K562 (cell line): Measurements from ENCODE around the gene SEMA5A. TPM values are rescaled to one million over a fixed set of nuclear protein-coding genes. Genes with fewer than 3 reads are reported as not detected.

Experiments
- ATAC-seq: fragments of 200-7000 bp; cut with Tn5 transposase; 3 replicates; pipeline ENCODE4 v1.9.1; 2020; ENCODE audit warnings: moderate library complexity
- BruUV-seq: library from RNA; stranded (reverse); fragments of 400-500 nt; replicated peaks from 2 replicates; lab custom pipeline; 2021; lab: Mats Ljungman, UMichigan
- CTCF ChIA-PET: fragments of 300-600 bp; formaldehyde crosslinking; extraction: SDS; loops from one replicate; lab custom pipeline; 2021; ENCODE audit warnings: low intra/inter-chr PET ratio; lab: Yijun Ruan, JAX
- POLR2A ChIA-PET: fragments of 300-600, 350-650 bp; sonication (Branson Sonifier 250); formaldehyde crosslinking; extraction: SDS; loops from one replicate; lab custom pipeline; 2021; ENCODE audit warnings: antibody characterized with exemption, inconsistent platforms; lab: Yijun Ruan, JAX
- DNase-seq, 4 experiments: peaks; one replicate each; pipeline versions ENCODE4 v3.0.0 to v3.0.0-alpha.2; 2011 to 2018; ENCODE audit warnings: low spot score in 3 of 4, mixed read lengths in 3 of 4; ENCODE audit errors: extremely low read depth in 1 of 4
- FAIRE-seq: peaks from 2 replicates; lab custom pipeline; 2011; peaks lifted over from hg19 to GRCh38; lab: Jason Lieb, UNC
- H2AFZ ChIP-seq: 2 replicates; pipeline ENCODE4 v1.6.0; 2011; ENCODE audit warnings: low read depth, low read length, control low read depth, inconsistent platforms
- H3K27ac ChIP-seq: fragments of 200-600 bp; 3 replicates; pipeline ENCODE4 v1.8.0; 2011; ENCODE audit warnings: low read depth, mild to moderate bottlenecking, control low read depth, inconsistent platforms, low read length, moderate library complexity, mixed read lengths; ENCODE audit errors: extremely low read depth
- H3K27me3 ChIP-seq, 2 experiments: fragments of 300-600 bp in 1 of 2; 2 replicates in 1 of 2; 3 replicates in 1 of 2; pipeline versions ENCODE4 v1.6.0 to v1.8.0; 2011; ENCODE audit warnings: inconsistent platforms in 2 of 2, low read length in 2 of 2, mild to moderate bottlenecking in 1 of 2, mixed read lengths in 1 of 2, moderate library complexity in 1 of 2; ENCODE audit not compliant: control insufficient read depth in 2 of 2, insufficient read depth in 2 of 2
- H3K36me3 ChIP-seq: fragments of 300-600 bp; 3 replicates; pipeline ENCODE4 v1.8.0; 2011; ENCODE audit warnings: mild to moderate bottlenecking, low read length, inconsistent platforms; ENCODE audit not compliant: control insufficient read depth, insufficient read depth
- H3K4me1 ChIP-seq, 2 experiments: fragments of 200-600 bp in 1 of 2; replicated peaks in 1 of 2; 2 replicates in 1 of 2; 3 replicates in 1 of 2; pipeline versions ENCODE4 v1.5.1 to v1.8.0; 2011; ENCODE audit warnings: inconsistent platforms in 2 of 2, low read length in 2 of 2, mild to moderate bottlenecking in 1 of 2, mixed read lengths in 1 of 2, moderate library complexity in 1 of 2; ENCODE audit not compliant: control insufficient read depth in 2 of 2, insufficient read depth in 2 of 2
- H3K4me2 ChIP-seq: 2 replicates; pipeline ENCODE4 v1.6.1; 2011; ENCODE audit warnings: low read length, control low read depth, inconsistent platforms, mixed read lengths; ENCODE audit not compliant: insufficient read depth
- H3K4me3 ChIP-seq: fragments of 200-600 bp; sonication (generic), shearing (Covaris generic); 2 replicates; pipeline ENCODE4 v1.5.1; 2016; ENCODE audit warnings: control low read depth, inconsistent platforms
- H3K79me2 ChIP-seq: fragments of 200-600 bp; 3 replicates; pipeline ENCODE4 v1.8.0; 2011; ENCODE audit warnings: low read length, inconsistent platforms; ENCODE audit not compliant: control insufficient read depth, insufficient read depth
- H3K9ac ChIP-seq, 2 experiments: 2 replicates each; pipeline versions ENCODE4 v1.6.0 to v1.6.1; 2011; ENCODE audit warnings: low read depth in 2 of 2, low read length in 2 of 2, control low read depth in 1 of 2, inconsistent platforms in 1 of 2, mild to moderate bottlenecking in 1 of 2, mixed read lengths in 1 of 2; ENCODE audit not compliant: insufficient read depth in 1 of 2
- H3K9me1 ChIP-seq: one replicate; pipeline ENCODE4 v1.6.0; 2011; ENCODE audit warnings: inconsistent platforms, mild to moderate bottlenecking, low read length, moderate library complexity; ENCODE audit not compliant: control insufficient read depth, insufficient read depth
- H3K9me3 ChIP-seq: replicated peaks from 2 replicates; pipeline ENCODE4 v1.5.1; 2011; ENCODE audit warnings: low read depth, low read length, inconsistent platforms; ENCODE audit not compliant: control insufficient read depth, insufficient read depth
- H4K20me1 ChIP-seq: replicated peaks from 2 replicates; pipeline ENCODE4 v1.6.1; 2011; ENCODE audit warnings: low read length, inconsistent platforms, mixed read lengths; ENCODE audit not compliant: control insufficient read depth, insufficient read depth
- EZH2 ChIP-seq: IDR thresholded peaks from 2 replicates; pipeline ENCODE4 v1.6.1; 2012; ENCODE audit warnings: low read depth, mild to moderate bottlenecking, inconsistent platforms, low read length, borderline replicate concordance
- KLF10 ChIP-seq: fragments of 250-450 bp; sonication (Bioruptor Pico); IDR thresholded peaks from 2 replicates; pipeline ENCODE4 v1.6.1; 2021; ENCODE audit warnings: matching md5 sums
- MBD2 ChIP-seq: sonication (generic); IDR thresholded peaks from 2 replicates; pipeline ENCODE4 v1.6.1; 2016; ENCODE audit warnings: low read depth, borderline replicate concordance
- RHOXF2B ChIP-seq: fragments of 250-450 bp; sonication (Bioruptor Pico); conservative IDR thresholded peaks from 2 replicates; pipeline ENCODE4 v1.5.1; 2021
- SMAD2 ChIP-seq: fragments of 150-350 bp; IDR thresholded peaks from 2 replicates; pipeline ENCODE4 v1.6.1; 2014; ENCODE audit warnings: low read depth, mild to moderate bottlenecking, low read length
- ZFP91 ChIP-seq: sonication (generic); formaldehyde crosslinking; IDR thresholded peaks from 2 replicates; pipeline ENCODE4 v1.8.0; 2022; ENCODE audit warnings: mild to moderate bottlenecking, missing genetic modification reagents
- ZNF507 ChIP-seq: conservative IDR thresholded peaks from 2 replicates; pipeline ENCODE4 v1.6.1; 2017; ENCODE audit warnings: missing genetic modification characterization, missing compliant biosample characterization
- WGBS: fragments of 100-300 bp; shearing (Covaris generic); methylation state at CpG from one replicate; pipeline ENCODE4 v1.1.6; 2016; ENCODE audit warnings: low coverage, mixed read lengths; ENCODE audit not compliant: insufficient coverage; ENCODE audit errors: missing lambda C conversion rate; 5-methylcytosine and 5-hydroxymethylcytosine counted together
- in situ Hi-C: fragments of 300-500 bp; cut with MboI; formaldehyde crosslinking; loops from 4 replicates; pipeline ENCODE4 v1.15.0; 2018; ENCODE audit warnings: inconsistent platforms, mixed read lengths
- intact Hi-C: fragments of 100-400 bp; cut with micrococcal nuclease; formaldehyde crosslinking; loops from 2 replicates; pipeline ENCODE4 v1.14.2; 2022
- polyA plus RNA-seq, 8 experiments: library from polyadenylated mRNA; depleted of rRNA in 4 of 8; stranded (reverse) in 5 of 8; unstranded in 3 of 8; fragments of >200 nt; fragmentation: Nextera tagmentation in 2 of 8; fragmentation: Illumina TruSeq in 1 of 8; extraction: Ambion mirVana in 2 of 8; extraction: Trizol in 1 of 8; gene quantifications; 2 replicates each; pipeline versions ENCODE4 v1.2.1 to v1.2.3, GENCODE V29; 2011 to 2014; ENCODE audit warnings: inconsistent platforms in 1 of 8, missing spikeins in 1 of 8
- total RNA-seq, 7 experiments: library from RNA; depleted of rRNA in 6 of 7; stranded (reverse); fragments of >200 nt in 6 of 7; fragmentation: Illumina TruSeq in 2 of 7; extraction: Trizol in 2 of 7; gene quantifications; 2 replicates each; pipeline versions ENCODE4 v1.2.1 to v1.2.3, GENCODE V29; 2011 to 2021; ENCODE audit warnings: low replicate concordance in 1 of 7

The SEMA5A gene
- total and polyA plus RNA-seq, 9 of the 15 experiments (the other 6 are each of a cell fraction or from before 2014, with no cell fraction given), result 0.02 TPM; not detected in 8

- H3K4me2 ChIP-seq, result no peak overlapping the region
- POLR2A ChIA-PET, result no interaction called here
- CTCF ChIA-PET, result no interaction called here
- DNase-seq (no peak), FAIRE-seq (no peak), ATAC-seq (no peak)
- no peak overlapping the region for H3K9ac ChIP-seq
- H3K4me1 ChIP-seq, result no peaks in the 10 kb centered on the region
- no peak overlapping the region for H3K4me3 ChIP-seq
- H3K27ac ChIP-seq, result no peak overlapping the region
- no peaks in the 10 kb centered on the region for H3K79me2 ChIP-seq
- intact Hi-C loops, result no loop called here
- H4K20me1 ChIP-seq, result no peaks in the 10 kb centered on the region
- no peaks in the 10 kb centered on the region for H3K9me3 ChIP-seq
- in situ Hi-C loops, result no loop called here
- H3K9me1 ChIP-seq, result no peaks in the 10 kb centered on the region
- no peaks in the 10 kb centered on the region for H3K36me3 ChIP-seq
- no TSS peak for BruUV-seq
- TF ChIP-seq ZFP91 (no peak), MBD2 (no peak), SMAD2 (no peak), EZH2 (no peak), KLF10 (CRISPR knock-in tag) (no peak), ZNF507 (tag) (no peak), RHOXF2B (CRISPR knock-in tag) (no peak)
- no peaks in the 10 kb centered on the region for H3K27me3 ChIP-seq
- no peak overlapping the region for H2AFZ ChIP-seq
- 0% methylated on average over 1 of the region's 1 CpG for WGBS
Observed at GRCh38 chr5:9034649-9035048, 511.2 kb downstream of the SEMA5A start.
